HepG2 (cell line): ENCODE results near the gene NINJ2. TPM values are rescaled to one million over a fixed set of nuclear protein-coding genes. Genes with fewer than 3 reads are reported as not detected.

Experiments
- ATF1 ChIP-seq: IDR thresholded peaks from 2 replicates; pipeline ENCODE4 v1.6.1; 2016; ENCODE audit warnings: mild to moderate bottlenecking, control low read depth
- CBX2 ChIP-seq, 2 experiments: fragments of 200-600 bp in 1 of 2; sonication (generic); formaldehyde crosslinking in 1 of 2; IDR thresholded peaks; 2 replicates each; pipeline versions ENCODE4 v1.7.0 to v1.8.1; 2018 to 2022; ENCODE audit warnings: low read depth in 2 of 2, low read length in 1 of 2, mild to moderate bottlenecking in 1 of 2, missing genetic modification reagents in 1 of 2
- FLYWCH1 ChIP-seq: sonication (generic); formaldehyde crosslinking; IDR thresholded peaks from 2 replicates; pipeline ENCODE4 v1.8.1; 2023; ENCODE audit warnings: mild to moderate bottlenecking, missing genetic modification reagents
- HNRNPLL ChIP-seq: fragments of 200-400 bp; formaldehyde crosslinking; IDR thresholded peaks from 2 replicates; pipeline ENCODE4 v1.6.1; 2017; ENCODE audit warnings: mild to moderate bottlenecking, low read depth, low read length; ENCODE audit not compliant: poor library complexity, severe bottlenecking
- HOXD1 ChIP-seq: sonication (generic); formaldehyde crosslinking; IDR thresholded peaks from 2 replicates; pipeline ENCODE4 v1.5.0; 2020; ENCODE audit warnings: missing genetic modification reagents
- NFKBIZ ChIP-seq: IDR thresholded peaks from 2 replicates; pipeline ENCODE4 v1.6.1; 2018; ENCODE audit warnings: missing genetic modification reagents, missing compliant biosample characterization
- POLR2AphosphoS5 ChIP-seq: IDR thresholded peaks from 2 replicates; pipeline ENCODE4 v1.6.1; 2012; ENCODE audit warnings: low read depth, low read length
- RAD21 ChIP-seq: fragments of 450-650 bp; formaldehyde crosslinking; IDR thresholded peaks from 2 replicates; pipeline ENCODE4 v1.5.0; 2020; ENCODE audit warnings: mild to moderate bottlenecking
- SOX6 ChIP-seq, 2 experiments: fragments of 450-650 bp in 1 of 2; sonication (generic) in 1 of 2; formaldehyde crosslinking in 1 of 2; IDR thresholded peaks; 2 replicates each; pipeline versions ENCODE4 v1.4.0 to v1.6.1; 2017 to 2020; ENCODE audit warnings: antibody characterized with exemption in 1 of 2, mild to moderate bottlenecking in 1 of 2, missing genetic modification reagents in 1 of 2
- TBX3 ChIP-seq: fragments of 450-650 bp; IDR thresholded peaks from 2 replicates; pipeline ENCODE4 v1.6.1; 2017; ENCODE audit warnings: antibody characterized with exemption, mild to moderate bottlenecking, inconsistent platforms, borderline replicate concordance
- ZBTB7A ChIP-seq: sonication (generic); formaldehyde crosslinking; IDR thresholded peaks from 2 replicates; pipeline ENCODE4 v1.8.0; 2022; ENCODE audit warnings: mild to moderate bottlenecking, missing genetic modification reagents
- ZFX ChIP-seq: sonication (generic); formaldehyde crosslinking; IDR thresholded peaks from 2 replicates; pipeline ENCODE4 v1.4.0; 2020; ENCODE audit warnings: mild to moderate bottlenecking, low read depth, missing genetic modification reagents, moderate library complexity
- ZNF138 ChIP-seq: sonication (generic); formaldehyde crosslinking; IDR thresholded peaks from 2 replicates; pipeline ENCODE4 v1.5.0; 2020; ENCODE audit warnings: mild to moderate bottlenecking, low read depth, missing genetic modification reagents
- ZNF552 ChIP-seq: sonication (generic); formaldehyde crosslinking; IDR thresholded peaks from 2 replicates; pipeline ENCODE4 v1.9.0; 2022; ENCODE audit warnings: missing genetic modification reagents, mild to moderate bottlenecking, borderline replicate concordance
- ZNF558 ChIP-seq: sonication (generic); formaldehyde crosslinking; IDR thresholded peaks from 2 replicates; pipeline ENCODE4 v1.9.0; 2022; ENCODE audit warnings: mild to moderate bottlenecking, missing genetic modification reagents, borderline replicate concordance
- ZNF773 ChIP-seq: sonication (generic); formaldehyde crosslinking; IDR thresholded peaks from 2 replicates; pipeline ENCODE4 v1.4.0; 2020; ENCODE audit warnings: missing genetic modification reagents, borderline replicate concordance
- ZSCAN31 ChIP-seq: sonication (generic); formaldehyde crosslinking; IDR thresholded peaks from 2 replicates; pipeline ENCODE4 v1.5.0; 2020; ENCODE audit warnings: low read depth, mild to moderate bottlenecking, missing genetic modification reagents
- polyA plus RNA-seq, 8 experiments: library from polyadenylated mRNA; depleted of rRNA in 3 of 8; stranded (reverse) in 7 of 8; unstranded in 1 of 8; fragments of >200 nt; fragmentation: Illumina TruSeq in 4 of 8; extraction: Trizol in 4 of 8; gene quantifications; 2 replicates each; pipeline versions ENCODE4 v1.2.1 to v1.2.3, GENCODE V29; 2011 to 2016; ENCODE audit warnings: low read depth in 4 of 8, missing spikeins in 1 of 8, mixed read lengths in 1 of 8; ENCODE audit not compliant: insufficient read depth in 1 of 8
- total RNA-seq, 5 experiments: library from RNA; depleted of rRNA; stranded (reverse); fragments of >200 nt; fragmentation: Illumina TruSeq; extraction: Trizol; gene quantifications; 2 replicates each; pipeline ENCODE4 v1.2.3, GENCODE V29; 2016; ENCODE audit warnings: low read depth in 1 of 5
- TF ChIP-seq, protein P1 (sequence below): fragments of 450-650 bp; IDR thresholded peaks from 2 replicates; pipeline ENCODE4 v1.6.1; 2017
- TF ChIP-seq, protein P2 (sequence below): sonication (generic); formaldehyde crosslinking; IDR thresholded peaks from 2 replicates; pipeline ENCODE4 v1.4.0; 2020; ENCODE audit warnings: missing genetic modification reagents, borderline replicate concordance
- TF ChIP-seq, protein P3 (sequence below): IDR thresholded peaks from 2 replicates; pipeline ENCODE4 v1.6.1; 2016; ENCODE audit warnings: mild to moderate bottlenecking
- TF ChIP-seq, protein P4 (sequence below): sonication (generic); formaldehyde crosslinking; IDR thresholded peaks from 2 replicates; pipeline ENCODE4 v1.4.0; 2020; ENCODE audit warnings: mild to moderate bottlenecking, missing genetic modification reagents

NINJ2 gene
- total and polyA plus RNA-seq, 2 of the 13 experiments (the other 11 are each of a cell fraction or from before 2014, with no cell fraction given): 0.62 to 3.8 TPM

DNA sequence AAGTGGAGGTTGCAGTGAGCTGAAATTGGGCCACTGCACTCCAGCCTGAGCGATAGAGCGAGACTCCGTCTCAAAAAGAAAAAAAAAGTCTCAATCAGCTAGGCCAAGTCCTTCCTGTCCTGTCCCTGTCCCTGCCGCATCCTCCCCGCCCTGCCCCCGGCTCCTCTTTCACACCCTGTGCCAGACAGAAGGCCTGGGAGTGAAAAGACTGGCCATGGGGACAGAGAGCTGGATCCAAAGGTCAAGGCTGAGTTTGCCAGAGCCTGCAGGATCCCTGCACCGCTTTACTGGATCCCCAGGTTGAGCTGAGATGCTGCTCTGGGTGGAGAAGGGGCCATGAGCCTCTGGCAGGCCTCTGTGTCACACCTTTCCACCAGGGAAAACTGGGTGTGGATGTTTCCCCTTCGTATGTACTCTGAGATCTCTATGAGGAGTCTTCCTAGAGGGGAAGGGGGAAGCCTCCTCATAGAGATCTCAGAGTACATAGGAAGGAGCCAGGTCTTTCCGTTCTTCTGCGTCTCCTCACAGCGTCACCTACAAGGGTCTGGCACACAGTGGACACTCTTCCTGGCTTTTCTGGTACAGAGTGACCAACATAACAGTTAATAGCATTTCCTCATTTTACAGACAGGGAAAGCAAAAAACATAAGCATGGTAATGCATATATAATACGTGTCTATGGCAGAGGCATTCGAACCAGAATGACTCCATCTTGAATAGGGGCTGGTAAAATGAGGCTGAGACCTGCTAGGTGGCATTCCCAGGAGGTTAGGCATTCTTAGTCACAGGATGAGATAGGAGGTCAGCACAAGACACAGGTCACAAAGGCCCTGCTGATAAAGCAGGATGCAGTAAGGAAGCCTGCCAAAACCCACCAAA lies 35.1 kb downstream of the NINJ2 start (continued):
- TF ChIP-seq FLYWCH1 (CRISPR knock-in tag) (no peak), CBX2 (IDR thresholded peaks at IDR 0.05; ENCODE audit: low read depth, low read length) (no peak), CBX2 (CRISPR knock-in tag; IDR thresholded peaks at IDR 0.05; ENCODE audit: low read depth) (no peak), TBX3 (peak; percentile 68), SOX6 (IDR thresholded peaks at IDR 0.05) (no peak), SOX6 (CRISPR knock-in tag; IDR thresholded peaks at IDR 0.05) (peak; percentile 74), ZNF558 (CRISPR knock-in tag) (0 out of 2 replicates have a peak, but pooled peaks have one; percentile 30), ZNF138 (CRISPR knock-in tag) (no peak), HOXD1 (no peak), NFKBIZ (CRISPR knock-in tag) (no peak), ATF1 (CRISPR knock-in tag) (no peak), ZSCAN31 (CRISPR knock-in tag) (no peak), ZBTB7A (CRISPR knock-in tag) (peak; percentile 55; the same call in 1 of the 2 replicates), POLR2AphosphoS5 (no peak), ZFX (CRISPR knock-in tag) (peak; percentile 74), RAD21 (CRISPR knock-in tag) (no peak), HNRNPLL (no peak), ZNF773 (CRISPR knock-in tag) (no peak), ZNF552 (CRISPR knock-in tag) (no peak)
- TF ChIP-seq, protein P1, sequence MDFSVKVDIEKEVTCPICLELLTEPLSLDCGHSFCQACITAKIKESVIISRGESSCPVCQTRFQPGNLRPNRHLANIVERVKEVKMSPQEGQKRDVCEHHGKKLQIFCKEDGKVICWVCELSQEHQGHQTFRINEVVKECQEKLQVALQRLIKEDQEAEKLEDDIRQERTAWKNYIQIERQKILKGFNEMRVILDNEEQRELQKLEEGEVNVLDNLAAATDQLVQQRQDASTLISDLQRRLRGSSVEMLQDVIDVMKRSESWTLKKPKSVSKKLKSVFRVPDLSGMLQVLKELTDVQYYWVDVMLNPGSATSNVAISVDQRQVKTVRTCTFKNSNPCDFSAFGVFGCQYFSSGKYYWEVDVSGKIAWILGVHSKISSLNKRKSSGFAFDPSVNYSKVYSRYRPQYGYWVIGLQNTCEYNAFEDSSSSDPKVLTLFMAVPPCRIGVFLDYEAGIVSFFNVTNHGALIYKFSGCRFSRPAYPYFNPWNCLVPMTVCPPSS: no peak
- TF ChIP-seq, protein P2, sequence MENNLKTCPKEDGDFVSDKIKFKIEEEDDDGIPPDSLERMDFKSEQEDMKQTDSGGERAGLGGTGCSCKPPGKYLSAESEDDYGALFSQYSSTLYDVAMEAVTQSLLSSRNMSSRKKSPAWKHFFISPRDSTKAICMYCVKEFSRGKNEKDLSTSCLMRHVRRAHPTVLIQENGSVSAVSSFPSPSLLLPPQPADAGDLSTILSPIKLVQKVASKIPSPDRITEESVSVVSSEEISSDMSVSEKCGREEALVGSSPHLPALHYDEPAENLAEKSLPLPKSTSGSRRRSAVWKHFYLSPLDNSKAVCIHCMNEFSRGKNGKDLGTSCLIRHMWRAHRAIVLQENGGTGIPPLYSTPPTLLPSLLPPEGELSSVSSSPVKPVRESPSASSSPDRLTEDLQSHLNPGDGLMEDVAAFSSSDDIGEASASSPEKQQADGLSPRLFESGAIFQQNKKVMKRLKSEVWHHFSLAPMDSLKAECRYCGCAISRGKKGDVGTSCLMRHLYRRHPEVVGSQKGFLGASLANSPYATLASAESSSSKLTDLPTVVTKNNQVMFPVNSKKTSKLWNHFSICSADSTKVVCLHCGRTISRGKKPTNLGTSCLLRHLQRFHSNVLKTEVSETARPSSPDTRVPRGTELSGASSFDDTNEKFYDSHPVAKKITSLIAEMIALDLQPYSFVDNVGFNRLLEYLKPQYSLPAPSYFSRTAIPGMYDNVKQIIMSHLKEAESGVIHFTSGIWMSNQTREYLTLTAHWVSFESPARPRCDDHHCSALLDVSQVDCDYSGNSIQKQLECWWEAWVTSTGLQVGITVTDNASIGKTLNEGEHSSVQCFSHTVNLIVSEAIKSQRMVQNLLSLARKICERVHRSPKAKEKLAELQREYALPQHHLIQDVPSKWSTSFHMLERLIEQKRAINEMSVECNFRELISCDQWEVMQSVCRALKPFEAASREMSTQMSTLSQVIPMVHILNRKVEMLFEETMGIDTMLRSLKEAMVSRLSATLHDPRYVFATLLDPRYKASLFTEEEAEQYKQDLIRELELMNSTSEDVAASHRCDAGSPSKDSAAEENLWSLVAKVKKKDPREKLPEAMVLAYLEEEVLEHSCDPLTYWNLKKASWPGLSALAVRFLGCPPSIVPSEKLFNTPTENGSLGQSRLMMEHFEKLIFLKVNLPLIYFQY (CRISPR knock-in tag): no peak
- TF ChIP-seq, protein P3, sequence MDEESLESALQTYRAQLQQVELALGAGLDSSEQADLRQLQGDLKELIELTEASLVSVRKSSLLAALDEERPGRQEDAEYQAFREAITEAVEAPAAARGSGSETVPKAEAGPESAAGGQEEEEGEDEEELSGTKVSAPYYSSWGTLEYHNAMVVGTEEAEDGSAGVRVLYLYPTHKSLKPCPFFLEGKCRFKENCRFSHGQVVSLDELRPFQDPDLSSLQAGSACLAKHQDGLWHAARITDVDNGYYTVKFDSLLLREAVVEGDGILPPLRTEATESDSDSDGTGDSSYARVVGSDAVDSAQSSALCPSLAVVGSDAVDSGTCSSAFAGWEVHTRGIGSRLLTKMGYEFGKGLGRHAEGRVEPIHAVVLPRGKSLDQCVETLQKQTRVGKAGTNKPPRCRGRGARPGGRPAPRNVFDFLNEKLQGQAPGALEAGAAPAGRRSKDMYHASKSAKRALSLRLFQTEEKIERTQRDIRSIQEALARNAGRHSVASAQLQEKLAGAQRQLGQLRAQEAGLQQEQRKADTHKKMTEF (CRISPR knock-in tag): 0 out of 2 replicates have a peak, but pooled peaks have one; percentile 17
- TF ChIP-seq, protein P4, sequence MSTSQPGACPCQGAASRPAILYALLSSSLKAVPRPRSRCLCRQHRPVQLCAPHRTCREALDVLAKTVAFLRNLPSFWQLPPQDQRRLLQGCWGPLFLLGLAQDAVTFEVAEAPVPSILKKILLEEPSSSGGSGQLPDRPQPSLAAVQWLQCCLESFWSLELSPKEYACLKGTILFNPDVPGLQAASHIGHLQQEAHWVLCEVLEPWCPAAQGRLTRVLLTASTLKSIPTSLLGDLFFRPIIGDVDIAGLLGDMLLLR (CRISPR knock-in tag): no peak
